Inflammatory macrophage treated with lipopolysaccharide for 1 hour (primary cell): ENCODE measurements around the gene RERE.

Experiments
- DNase-seq, 2 donors: peaks; one replicate each; pipeline ENCODE4 v3.0.0-alpha.2; 2020 to 2022

Gene RERE

DNA sequence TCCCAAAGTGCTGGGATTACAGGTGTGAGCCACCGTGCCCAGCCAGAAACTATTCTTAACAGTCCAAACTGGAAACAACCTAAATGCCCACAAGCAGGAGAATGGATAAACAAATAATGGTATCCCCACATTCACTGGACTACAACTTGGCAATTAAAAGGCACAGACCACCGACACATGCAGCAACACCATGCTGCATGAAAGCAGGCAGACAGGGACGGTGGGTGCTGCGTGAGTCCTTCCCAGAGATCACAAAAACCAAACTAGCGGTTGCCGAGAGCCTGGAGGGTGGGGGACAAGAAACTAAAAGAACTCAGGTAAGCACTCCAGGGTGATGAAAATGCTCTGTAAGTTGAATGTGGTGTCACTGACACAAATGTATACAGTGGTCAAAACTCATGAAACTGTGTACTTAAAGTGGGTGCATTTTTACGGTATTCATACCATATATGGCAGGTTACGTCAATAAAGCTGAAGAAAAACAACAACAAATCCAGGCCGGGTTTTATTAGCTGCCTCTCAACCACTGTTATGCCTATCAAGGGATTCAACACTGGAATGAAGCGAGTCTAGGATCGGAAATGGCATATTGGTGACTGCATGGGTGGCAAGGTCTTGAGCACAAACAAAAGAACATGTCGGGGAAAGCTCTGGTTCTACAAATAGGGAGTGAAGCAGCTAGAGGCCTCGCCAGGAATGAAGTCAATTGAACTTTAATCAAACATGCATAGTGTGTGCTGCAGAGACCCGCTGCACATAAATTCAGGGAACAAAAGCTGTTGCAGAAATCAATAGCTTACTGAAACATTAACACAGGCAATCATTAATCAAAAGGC is 447.2 kb downstream of the RERE start:
- no peak for DNase-seq

DNA sequence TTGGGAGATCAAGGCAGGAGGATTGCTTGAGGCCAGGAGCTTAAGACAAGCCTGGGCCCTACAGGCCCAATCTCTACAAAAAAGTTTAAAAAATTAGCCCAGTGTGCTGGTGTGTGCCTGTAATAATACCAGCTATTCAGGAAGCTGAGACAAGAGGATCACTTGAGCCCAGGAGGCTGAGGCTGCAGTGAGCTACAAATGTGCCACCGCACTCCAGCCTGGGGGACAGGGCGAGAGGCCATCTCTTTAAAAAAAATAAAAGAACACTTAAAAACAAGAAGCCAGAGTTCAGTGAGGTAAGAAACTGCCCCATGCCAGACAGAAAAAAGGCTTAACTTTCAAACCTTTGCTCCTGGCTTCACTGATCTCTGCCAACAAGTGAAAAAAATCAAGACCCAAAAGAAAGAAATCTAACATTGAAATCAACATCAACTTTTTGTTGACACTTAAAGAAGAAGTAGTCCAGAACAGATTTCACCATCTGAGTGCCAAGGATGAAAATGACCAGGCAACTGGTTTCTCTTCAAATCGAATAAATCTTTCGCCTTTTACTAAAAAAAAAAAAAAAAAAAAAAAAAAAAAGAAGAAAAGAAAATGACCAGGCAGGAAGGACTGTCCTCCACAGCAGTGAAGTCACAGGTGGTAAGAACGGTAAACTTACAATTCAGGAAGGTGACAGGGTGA is 448.3 kb downstream of the RERE start:
- no peak for DNase-seq

DNA sequence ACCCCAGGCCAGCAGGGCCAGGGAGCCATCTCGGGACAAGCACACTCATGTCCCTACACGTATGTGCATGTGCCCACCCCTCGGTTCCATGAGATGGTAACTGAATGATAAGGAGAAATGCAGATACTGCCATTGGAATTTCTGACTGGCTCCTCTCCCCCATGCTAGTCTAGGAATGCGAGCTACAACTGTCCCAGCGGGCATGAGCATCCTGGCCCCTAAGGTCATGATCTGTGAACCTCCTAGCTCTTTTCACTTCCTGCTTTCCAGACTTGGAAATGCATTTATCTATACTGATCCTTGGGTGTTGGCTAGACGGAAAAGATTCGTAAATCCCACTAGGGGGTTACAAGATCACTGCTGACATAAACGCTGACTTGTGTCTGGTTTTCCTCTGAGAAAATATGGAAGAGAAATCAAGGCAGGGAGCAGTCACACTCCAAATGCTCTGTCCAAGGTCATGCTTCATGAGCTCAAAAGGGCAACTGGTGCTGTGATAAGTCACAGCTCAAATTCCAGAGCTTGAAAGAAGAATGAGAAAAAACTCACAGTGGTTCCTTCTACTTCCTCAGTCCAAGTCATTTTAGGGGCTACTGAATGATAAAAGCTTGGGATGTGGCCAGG is 449.8 kb downstream of the RERE start:
- no peak for DNase-seq

GRCh38 chr1:8365661-8366362 is 451.6 kb downstream of the RERE start:
- DNase-seq = no peak

DNA sequence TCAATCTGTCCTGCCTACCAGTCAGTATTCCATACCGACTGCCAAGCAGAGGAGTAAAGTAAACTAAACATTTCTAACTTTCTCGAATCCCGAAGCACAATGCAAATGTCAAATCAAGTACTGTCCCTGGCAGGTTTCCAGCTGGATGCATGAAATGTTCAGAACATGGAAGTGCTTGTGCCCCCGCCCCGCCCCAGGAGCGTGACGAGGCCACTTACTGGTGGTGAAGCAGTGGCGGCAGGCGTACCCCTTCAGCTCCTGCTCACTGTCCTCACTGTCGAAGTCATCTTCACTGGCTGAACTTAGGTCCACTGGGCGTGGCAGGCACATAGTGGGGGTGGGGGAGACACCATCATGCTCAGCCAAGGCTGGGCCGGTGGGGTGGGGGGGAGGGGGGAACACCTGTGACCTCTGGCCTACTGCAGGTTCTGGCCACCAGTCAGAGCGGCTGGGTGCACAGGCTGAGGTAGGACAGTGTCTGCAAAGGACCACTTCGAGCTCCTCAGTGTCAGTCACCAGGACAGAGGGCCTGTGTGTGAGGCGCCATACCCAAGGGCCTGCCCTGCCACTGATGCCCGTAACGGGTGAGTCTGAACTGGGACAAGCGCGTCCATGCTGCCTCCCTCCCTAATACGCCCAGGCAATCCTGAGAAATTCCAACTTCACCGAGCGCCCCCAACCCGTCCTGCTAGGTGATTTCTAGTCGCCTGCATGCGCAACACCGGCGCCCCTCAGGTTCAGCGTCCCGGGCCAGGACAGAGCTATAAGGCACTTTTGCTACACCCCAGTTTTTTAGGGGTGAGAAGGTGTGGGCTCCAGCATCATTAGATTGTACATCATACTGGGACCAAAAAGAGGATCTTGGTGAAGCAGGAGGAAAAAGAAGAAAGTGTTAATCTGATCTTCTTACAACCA is 452.7 kb downstream of the RERE start:
- no peak for DNase-seq

DNA sequence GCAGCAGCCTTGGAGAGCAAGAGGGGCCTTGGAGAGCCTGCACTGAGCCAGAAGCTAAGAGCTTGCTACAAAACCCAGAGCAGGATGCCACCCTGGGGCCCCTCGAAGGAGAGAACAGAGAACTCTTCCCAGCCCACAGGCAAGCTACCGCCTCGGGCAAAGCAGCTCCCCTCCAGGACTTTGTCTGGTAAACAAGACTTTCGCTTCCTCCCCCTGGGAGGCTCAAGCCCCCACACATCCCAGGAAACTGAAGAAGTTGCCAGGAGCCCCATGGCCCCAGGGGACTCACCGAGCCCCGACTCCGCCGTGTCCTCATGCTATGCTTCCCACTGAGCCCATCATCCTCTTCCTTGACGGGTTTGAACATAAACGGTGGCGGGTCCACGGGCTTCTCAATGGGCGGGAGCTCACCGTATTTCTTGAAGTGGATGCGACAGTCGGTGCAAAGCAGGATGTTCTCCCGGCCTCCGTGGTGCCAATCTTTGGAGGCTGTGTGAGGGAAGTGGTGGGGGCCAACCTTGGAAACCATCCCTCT is 453.6 kb downstream of the RERE start:
- DNase-seq = no peak

DNA sequence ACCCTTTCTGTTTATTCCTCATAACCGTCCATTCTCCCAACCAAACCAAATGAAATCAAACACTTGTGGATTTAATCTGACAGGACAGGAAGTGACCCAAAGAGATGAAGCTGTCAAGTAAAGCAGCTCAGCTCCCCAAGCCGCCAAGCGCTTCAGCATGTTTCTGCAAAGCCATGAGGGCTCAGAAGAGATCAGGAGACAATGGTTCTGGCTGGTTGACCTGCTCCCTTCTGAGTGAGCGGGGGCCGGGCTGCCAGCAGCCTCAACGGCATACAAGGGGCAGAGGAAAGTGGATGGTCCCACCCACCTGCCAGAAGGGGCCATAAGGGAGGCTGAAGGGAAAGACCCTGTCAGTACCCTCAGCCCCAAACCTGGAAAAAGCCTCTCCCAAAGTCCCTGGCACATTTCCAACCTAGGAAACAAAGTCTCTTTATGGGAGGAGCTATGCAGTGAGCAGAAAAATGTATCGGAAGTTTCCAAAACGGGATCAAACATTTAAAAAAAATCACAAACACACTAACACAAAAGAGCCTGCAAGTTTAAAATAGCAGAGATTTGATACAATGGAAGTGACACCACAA is 454.2 kb downstream of the RERE start:
- no peak for DNase-seq

- no peak for DNase-seq
Observed at GRCh38 chr1:8362701-8363101, 454.7 kb downstream of the RERE start.

DNA sequence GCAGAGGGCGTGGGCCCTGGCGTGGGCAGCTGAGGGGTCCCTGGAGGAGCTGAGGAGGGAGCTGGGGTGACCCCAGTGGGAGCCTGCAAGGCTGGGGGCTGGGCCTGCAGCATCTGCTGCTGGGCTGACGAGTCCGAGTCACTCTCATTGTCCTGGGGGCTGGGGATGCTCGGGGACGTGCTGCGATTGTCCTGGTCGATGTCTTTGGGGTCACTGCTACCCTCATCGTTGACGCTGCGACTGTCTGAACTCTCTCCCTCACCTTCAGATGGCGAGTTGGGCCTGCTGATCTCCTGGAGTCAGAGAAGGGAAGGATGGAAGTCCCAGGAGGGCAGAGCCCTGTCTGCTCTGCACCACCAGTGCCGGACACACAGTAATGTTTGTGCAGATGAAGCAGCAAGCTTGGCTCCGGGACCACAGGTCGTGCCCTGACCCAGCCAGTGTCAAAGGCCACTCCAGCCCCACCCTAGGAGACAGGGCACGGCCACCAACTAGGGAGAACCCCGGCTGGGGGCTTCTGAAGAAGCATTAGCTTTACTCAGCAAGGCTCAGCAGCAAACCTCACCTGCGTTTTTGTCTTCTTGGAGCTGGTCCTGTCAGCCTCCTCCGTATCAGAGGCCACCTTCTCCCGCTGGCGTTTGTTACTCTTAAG is 456.1 kb downstream of the RERE start:
- DNase-seq = no peak

DNA sequence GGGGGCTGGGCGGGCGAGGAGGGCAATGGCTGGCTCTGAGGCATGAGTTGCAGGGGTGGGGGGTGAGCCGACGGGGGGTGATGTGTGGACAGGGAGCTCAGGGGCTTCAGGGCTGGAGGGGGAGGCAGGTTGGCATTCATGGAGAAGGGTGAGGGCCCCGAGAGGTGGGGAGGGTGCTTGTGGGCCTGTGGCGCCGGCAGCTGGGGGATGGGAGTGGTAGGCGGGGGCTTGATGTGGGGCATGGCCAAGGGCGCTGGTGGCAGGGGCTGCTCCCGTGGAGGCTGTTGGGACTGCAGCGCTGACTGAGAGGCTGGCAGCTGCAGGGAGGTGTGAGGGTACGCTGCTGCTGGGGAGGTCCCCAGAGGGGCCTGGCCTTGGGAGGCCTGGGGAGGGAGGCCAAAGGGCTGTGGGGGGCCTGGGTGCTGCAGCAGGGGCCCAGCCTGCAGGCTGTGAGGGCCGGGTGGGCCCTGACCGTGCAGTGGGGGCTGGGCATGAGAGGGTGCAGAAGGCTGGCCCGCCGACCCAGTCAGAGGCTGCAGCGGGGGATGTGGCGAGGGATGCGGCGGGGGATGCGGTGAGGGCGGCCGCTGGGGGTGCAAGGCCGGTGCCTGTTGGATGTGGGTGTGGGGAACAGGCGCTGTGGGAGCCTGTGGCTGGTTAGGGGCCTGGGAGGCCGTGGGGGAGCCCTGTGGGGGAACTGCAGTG is 456.8 kb downstream of the RERE start:
- no peak for DNase-seq

DNA sequence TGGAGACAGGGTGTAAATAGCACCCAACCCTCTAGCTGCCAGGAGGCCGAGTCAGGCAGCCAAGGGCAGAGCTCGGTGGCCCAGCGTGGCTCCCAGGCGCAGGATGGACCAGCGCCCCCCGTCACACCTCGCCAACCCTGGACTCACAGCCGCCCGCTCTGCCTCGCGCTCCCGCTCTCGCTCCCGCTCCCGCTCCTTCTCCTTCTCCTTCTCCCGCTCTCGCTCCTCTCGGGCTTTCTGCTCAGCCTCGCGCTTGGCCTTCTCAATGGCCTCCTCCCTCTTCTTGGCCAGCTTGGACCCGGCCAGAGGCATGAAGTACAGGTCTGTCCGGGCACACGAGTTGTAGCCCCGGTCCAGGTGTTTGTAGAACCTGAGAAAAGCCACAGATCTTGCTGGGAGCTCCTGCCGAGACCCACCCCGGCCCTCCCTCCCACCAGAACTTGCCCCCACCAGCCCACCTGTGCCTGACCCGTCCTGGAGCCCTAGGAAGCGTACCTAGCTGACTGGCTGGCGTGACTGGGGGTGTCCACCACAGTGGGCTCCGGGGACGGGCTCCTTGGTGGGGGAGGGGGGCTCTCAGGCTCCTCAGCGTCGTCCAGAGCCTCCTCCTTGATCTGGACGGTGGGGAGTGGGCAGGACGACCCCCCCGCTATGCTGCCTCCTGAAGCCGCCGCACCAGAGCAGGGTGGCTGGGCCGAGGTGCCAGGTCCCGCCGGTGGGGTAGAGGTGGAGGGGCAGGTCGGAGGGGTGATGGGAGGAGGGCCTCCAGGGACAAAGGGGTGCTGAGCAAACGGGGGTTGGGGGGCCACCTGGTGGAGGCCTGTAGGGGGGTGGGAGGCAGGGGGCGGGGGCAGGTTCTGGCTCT is 457.6 kb downstream of the RERE start:
- DNase-seq = no peak

DNA sequence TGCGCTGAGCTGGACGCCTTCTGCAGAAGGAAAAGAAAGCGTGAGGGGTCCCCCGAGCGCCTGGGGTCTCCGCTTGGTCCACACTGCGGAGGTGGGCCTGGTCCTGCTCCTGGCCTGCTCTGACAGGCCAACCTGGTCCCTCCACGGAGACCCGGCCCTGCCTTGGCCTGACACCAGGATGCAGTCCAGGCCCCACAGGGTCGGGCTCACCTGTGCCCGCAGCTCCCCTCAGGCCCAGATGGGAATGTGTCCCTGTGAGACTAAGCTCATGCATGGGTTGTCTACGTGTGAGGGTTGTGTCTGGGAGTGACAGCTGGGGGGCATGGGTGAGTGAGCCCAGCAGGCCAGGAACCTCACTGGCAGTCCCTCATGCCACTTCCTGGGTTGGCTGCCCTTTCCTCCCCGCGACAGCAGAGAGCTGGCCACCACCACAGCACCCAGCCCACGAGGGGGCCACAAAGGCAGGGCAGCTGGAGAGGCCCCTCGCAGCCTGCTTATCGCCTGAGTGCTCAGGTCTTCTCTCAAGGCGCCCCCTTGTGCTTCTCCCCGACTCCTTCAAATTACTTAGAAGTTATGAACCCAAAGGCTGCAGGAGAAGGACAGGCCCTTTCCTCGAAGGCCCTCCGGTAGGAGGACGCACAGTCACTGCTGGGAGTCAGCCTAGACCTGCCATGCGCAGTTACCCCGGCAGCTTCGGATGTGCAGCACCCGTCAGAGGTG is 458.4 kb downstream of the RERE start:
- no peak for DNase-seq

DNA sequence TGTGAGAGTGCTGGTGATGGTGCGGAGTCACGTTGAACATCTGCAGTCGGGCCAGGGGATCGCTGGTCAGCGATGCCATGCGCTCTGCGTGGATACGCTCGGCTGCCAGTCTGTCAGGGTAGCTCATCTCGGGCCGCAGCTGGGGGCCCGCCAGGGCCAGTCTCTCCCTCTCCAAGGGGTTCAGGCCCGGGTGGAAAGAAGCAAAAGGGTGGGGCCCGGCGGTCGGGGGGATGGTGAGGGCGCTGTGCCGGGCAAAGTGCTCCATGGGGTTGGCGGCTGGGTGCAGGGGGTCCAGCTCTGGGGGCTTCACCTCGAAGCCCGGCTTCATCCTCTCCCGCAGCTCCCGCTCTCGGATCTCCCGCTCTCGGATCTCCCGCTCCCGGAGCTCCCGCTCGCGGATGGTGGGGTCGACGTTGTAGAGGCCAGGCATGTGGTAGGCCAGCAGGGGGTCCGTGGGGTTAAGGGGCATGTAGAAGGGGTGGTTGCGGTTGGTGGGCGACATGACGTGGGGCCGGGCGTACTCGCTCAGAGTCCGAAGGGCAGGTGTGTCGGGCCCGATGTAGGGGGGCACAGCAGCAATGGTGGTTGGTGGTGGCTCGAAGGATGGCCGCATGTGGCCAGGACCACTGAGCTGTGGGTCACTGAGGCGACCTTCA is 459.1 kb downstream of the RERE start:
- no peak for DNase-seq

- DNase-seq = no peak
Observed at GRCh38 chr1:8357329-8358101, 459.9 kb downstream of the RERE start.

- no peak for DNase-seq
Observed at GRCh38 chr1:8356256-8357209, 460.9 kb downstream of the RERE start.
